ENCODE data around the gene PSMC6. TPM values are rescaled to one million over a fixed set of nuclear protein-coding genes. Genes with fewer than 3 reads are reported as not detected.

PSMC6 gene
- total and polyA plus RNA-seq, 2 of the 13 experiments (the other 11 are each of a cell fraction or from before 2014, with no cell fraction given): 90.0 to 210 TPM

- no peak for TF ChIP-seq SOX13 (IDR thresholded peaks at IDR 0.05)
- TF ChIP-seq SOX13 (CRISPR knock-in tag; conservative IDR thresholded peaks at IDR 0.05 in 1 of 2, IDR thresholded peaks at IDR 0.05 in 1 of 2): no peak; a peak in 1 of 4 replicates
- no peak for TF ChIP-seq KLF15 (CRISPR knock-in tag; IDR thresholded peaks at IDR 0.05; ENCODE audit: borderline replicate concordance)
- TF ChIP-seq GTF3A (CRISPR knock-in tag; conservative IDR thresholded peaks at IDR 0.05): no peak
- no peak for TF ChIP-seq SIX1 (CRISPR knock-in tag; IDR thresholded peaks at IDR 0.05; ENCODE audit: borderline replicate concordance)
- TF ChIP-seq ZBTB42 (CRISPR knock-in tag; IDR thresholded peaks at IDR 0.05): no peak
- 0 out of 2 replicates have a peak, but pooled peaks have one; percentile 3 for TF ChIP-seq ZNF576 (CRISPR knock-in tag; IDR thresholded peaks at IDR 0.05)
- no peak for TF ChIP-seq HMG20B (CRISPR knock-in tag; conservative IDR thresholded peaks at IDR 0.05)
- no peak for TF ChIP-seq SNRNP70 (IDR thresholded peaks at IDR 0.05; ENCODE audit: low read depth, low read length)
- no peak for TF ChIP-seq SRF (IDR thresholded peaks at IDR 0.05; ENCODE audit: low read depth, low read length)
- TF ChIP-seq MYC (CRISPR knock-in tag; IDR thresholded peaks at IDR 0.05; ENCODE audit: borderline replicate concordance): peak; percentile 56
- TF ChIP-seq ZNF451 (CRISPR knock-in tag; IDR thresholded peaks at IDR 0.05): no peak
- peak; percentile 82 for TF ChIP-seq PHF8 (CRISPR knock-in tag; IDR thresholded peaks at IDR 0.05)
- TF ChIP-seq MAZ (IDR thresholded peaks at IDR 0.05; ENCODE audit: borderline replicate concordance, low read depth, low read length): 0 out of 2 replicates have a peak, but pooled peaks have one; percentile 26
- peak; percentile 78 for TF ChIP-seq MAZ (CRISPR knock-in tag; IDR thresholded peaks at IDR 0.05; ENCODE audit: low read depth)
- no peak for TF ChIP-seq MLX (CRISPR knock-in tag; IDR thresholded peaks at IDR 0.05)
- TF ChIP-seq MAF1 (CRISPR knock-in tag; IDR thresholded peaks at IDR 0.05; ENCODE audit: borderline replicate concordance): 0 out of 2 replicates have a peak, but pooled peaks have one; percentile 31
- no peak for TF ChIP-seq MLLT10 (CRISPR knock-in tag; IDR thresholded peaks at IDR 0.05)
- TF ChIP-seq ZNF318 (CRISPR knock-in tag; IDR thresholded peaks at IDR 0.05): no peak
- TF ChIP-seq ZFP90 (CRISPR knock-in tag; IDR thresholded peaks at IDR 0.05; ENCODE audit: borderline replicate concordance): peak; percentile 67; the same call in 1 of the 2 replicates
- peak; percentile 43; the same call in 1 of the 2 replicates for TF ChIP-seq NFKB2 (CRISPR knock-in tag; IDR thresholded peaks at IDR 0.05; ENCODE audit: borderline replicate concordance)
Measured at GRCh38 chr14:52729925-52730708, 23.1 kb downstream of the PSMC6 start, which contains the start of gene STYX (continued).

All from HepG2 (cell line).